SK-N-SH treated with all-trans-retinoic acid at 6 μM for 48 hours (cell line): ENCODE data around the gene CIDEC.

Source experiments
- ARNTL ChIP-seq: fragments of 450-650 bp; formaldehyde crosslinking; IDR thresholded peaks from 2 replicates; pipeline ENCODE4 v1.5.0; 2020; ENCODE audit warnings: low read depth, mild to moderate bottlenecking, moderate library complexity, borderline replicate concordance
- PPARA ChIP-seq: fragments of 250-450 bp; sonication (Bioruptor Pico); IDR thresholded peaks from 2 replicates; pipeline ENCODE4 v1.5.0; 2020; ENCODE audit warnings: mild to moderate bottlenecking, borderline replicate concordance

GRCh38 chr3:9912294-9912935 lies 32.4 kb upstream of the CIDEC start:
- TF ChIP-seq PPARA (CRISPR knock-in tag), result no peak
- TF ChIP-seq ARNTL (CRISPR knock-in tag), result no peak
